ENCODE results near the gene RPS6KA4. TPM values are rescaled to one million over a fixed set of nuclear protein-coding genes. Genes with fewer than 3 reads are reported as not detected.

The RPS6KA4 gene
- total RNA-seq, 2 donors from 2014 or later = 13.0 to 22.7 TPM

GRCh38 chr11:64366751-64367150 is 7.8 kb downstream of the RPS6KA4 start:
- Histone ChIP-seq H3K4me3 (no peak overlapping the region), H3K27me3 (no peaks in the 10 kb centered on the region), H3K9me3 (no peaks in the 10 kb centered on the region), H3K36me3 (replicated peaks in 1 of 2; ENCODE audit: insufficient read depth in 1 of 2, low read depth in 2 of 2) (peaks cover 0 to 16% of the 10 kb centered on the region in 2 donors), H3K4me1 (no peaks in the 10 kb centered on the region), H3K27ac (no peak overlapping the region)
- DNase-seq (no peak), ATAC-seq (no peak)
- no peak for TF ChIP-seq CTCF (IDR thresholded peaks at IDR 0.05)
- TF ChIP-seq POLR2A (IDR thresholded peaks at IDR 0.05) = no peak
- intact Hi-C loops (cut with DNase I) = no loop called here
- WGBS, 2 donors = 92 to 93% methylated on average over 1 of the region's 1 CpG

- no peak for TF ChIP-seq CTCF (IDR thresholded peaks at IDR 0.05)
- TF ChIP-seq POLR2A (IDR thresholded peaks at IDR 0.05) = no peak
- Histone ChIP-seq H3K4me3 (no peak overlapping the region), H3K9me3 (no peaks in the 10 kb centered on the region), H3K36me3 (replicated peaks in 1 of 2; ENCODE audit: insufficient read depth in 1 of 2, low read depth in 2 of 2) (peaks cover 0 to 12% of the 10 kb centered on the region in 2 donors), H3K27me3 (no peaks in the 10 kb centered on the region), H3K4me1 (no peaks in the 10 kb centered on the region), H3K27ac (no peak overlapping the region)
- intact Hi-C loops (cut with DNase I) = no loop called here
- DNase-seq = no peak
- no peak for ATAC-seq
- WGBS, 2 donors = 90 to 92% methylated on average over 20 to 45 of the region's 46 CpGs
Observed at GRCh38 chr11:64367931-64368672, 9.1 kb downstream of the RPS6KA4 start.

- peaks cover 0 to 11% of the 10 kb centered on the region in 2 donors for H3K36me3 ChIP-seq (replicated peaks in 1 of 2; ENCODE audit: insufficient read depth in 1 of 2, low read depth in 2 of 2)
- no peak overlapping the region for H3K27ac ChIP-seq
- ATAC-seq (no peak), DNase-seq (no peak)
- no peak for TF ChIP-seq POLR2A (IDR thresholded peaks at IDR 0.05)
- no peak for TF ChIP-seq CTCF (IDR thresholded peaks at IDR 0.05)
- intact Hi-C loops (cut with DNase I) = no loop called here
- H3K4me1 ChIP-seq = no peaks in the 10 kb centered on the region
- 89 to 93% methylated on average over 28 of the region's 28 CpGs for WGBS, 2 donors
- H3K27me3 ChIP-seq = no peaks in the 10 kb centered on the region
- H3K4me3 ChIP-seq = no peak overlapping the region
- no peaks in the 10 kb centered on the region for H3K9me3 ChIP-seq
Observed at GRCh38 chr11:64368673-64369074, 9.7 kb downstream of the RPS6KA4 start.

- TF ChIP-seq POLR2A (IDR thresholded peaks at IDR 0.05) = no peak
- TF ChIP-seq CTCF (IDR thresholded peaks at IDR 0.05) = no peak
- intact Hi-C loops (cut with DNase I) = no loop called here
- H3K4me1 ChIP-seq = no peaks in the 10 kb centered on the region
- H3K4me3 ChIP-seq = no peak overlapping the region
- no peak overlapping the region for H3K27ac ChIP-seq
- no peak for DNase-seq
- ATAC-seq = no peak
- H3K27me3 ChIP-seq = no peaks in the 10 kb centered on the region
- H3K36me3 ChIP-seq (replicated peaks in 1 of 2; ENCODE audit: insufficient read depth in 1 of 2, low read depth in 2 of 2) = peaks cover 0 to 11% of the 10 kb centered on the region in 2 donors
- H3K9me3 ChIP-seq = no peaks in the 10 kb centered on the region
- WGBS, 2 donors = 91 to 93% methylated on average over 46 to 69 of the region's 82 CpGs
Observed at GRCh38 chr11:64369440-64370421, 10.8 kb downstream of the RPS6KA4 start.

All from body of pancreas (tissue), 4 donors.